Measurements from ENCODE around the gene HOXC5. TPM values are rescaled to one million over a fixed set of nuclear protein-coding genes. Genes with fewer than 3 reads are reported as not detected.
"Not testable (repeated sequence)": the region's sequence is repeated elsewhere in the genome, so short reads cannot be mapped to it uniquely, and the experiment has no call there.

The HOXC5 gene
- total RNA-seq, 6 experiments from 2014 or later, result not detected

DNA sequence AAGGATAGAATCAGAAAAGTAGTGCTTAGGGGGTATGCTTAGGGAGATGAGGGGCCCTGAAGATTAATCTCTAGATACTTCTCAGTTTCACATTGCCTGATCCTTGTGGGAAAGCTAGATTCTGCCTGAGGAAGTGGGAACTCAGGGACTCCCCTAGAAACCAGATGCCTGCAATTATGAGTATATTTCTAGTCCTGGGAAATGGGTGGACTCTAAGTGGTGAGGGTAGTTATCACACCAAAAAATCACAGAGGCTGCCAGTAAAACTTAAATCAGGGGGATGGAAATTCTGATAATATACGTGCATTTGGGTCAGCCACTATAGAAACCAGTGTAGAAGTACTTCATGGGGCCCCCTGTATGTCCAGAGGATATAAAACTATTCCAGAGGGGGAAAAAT, 39.1 kb downstream of the HOXC5 start:
- H3K4me1 ChIP-seq, result no peaks in the 10 kb centered on the region
- DNase-seq (no peak), ATAC-seq (no peak)
- H3K36me3 ChIP-seq, result no peaks in the 10 kb centered on the region
- intact Hi-C loops (cut with DNase I), result no loop called here
- no peak overlapping the region for H3K27ac ChIP-seq
- H3K4me3 ChIP-seq, result no peak overlapping the region
- no peaks in the 10 kb centered on the region for H3K27me3 ChIP-seq
- no peaks in the 10 kb centered on the region for H3K9me3 ChIP-seq
- 14% methylated on average over 1 of the region's 1 CpG for WGBS (ENCODE audit: insufficient coverage, low coverage, low lambda C conversion rate, missing lambda C conversion rate)
- no peak for TF ChIP-seq POLR2A (IDR thresholded peaks at IDR 0.05)
- TF ChIP-seq CTCF (IDR thresholded peaks at IDR 0.05), result no peak

DNA sequence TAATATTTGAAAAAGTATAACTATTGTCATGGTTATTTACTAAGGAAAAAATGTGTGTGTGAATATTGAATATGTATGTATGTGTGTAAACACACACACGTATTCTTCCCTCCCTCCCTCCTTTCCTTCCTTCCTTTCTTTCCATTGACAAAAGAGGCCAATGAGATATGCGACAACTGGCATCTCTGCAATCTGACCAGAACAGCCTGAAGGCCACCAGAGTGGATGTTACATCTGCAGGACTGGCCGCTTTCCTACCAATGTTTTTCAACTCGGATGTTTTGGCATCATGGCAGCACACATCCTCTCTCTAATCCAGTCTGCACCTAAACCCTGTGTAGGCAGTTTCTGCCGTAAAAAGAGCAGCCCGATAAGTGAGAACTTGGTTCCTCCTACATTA, 41.5 kb downstream of the HOXC5 start:
- H3K36me3 ChIP-seq, result no peaks in the 10 kb centered on the region
- H3K4me3 ChIP-seq, result no peak overlapping the region
- TF ChIP-seq POLR2A (IDR thresholded peaks at IDR 0.05), result no peak
- no peak for TF ChIP-seq CTCF (IDR thresholded peaks at IDR 0.05)
- no peaks in the 10 kb centered on the region for H3K27me3 ChIP-seq
- ATAC-seq (no peak), DNase-seq (no peak)
- no peaks in the 10 kb centered on the region for H3K4me1 ChIP-seq
- intact Hi-C loops (cut with DNase I), result no loop called here
- H3K27ac ChIP-seq, result no peak overlapping the region
- WGBS (ENCODE audit: insufficient coverage, low coverage, low lambda C conversion rate, missing lambda C conversion rate), result 48% methylated on average over 4 of the region's 6 CpGs
- H3K9me3 ChIP-seq, result no peaks in the 10 kb centered on the region

- Histone ChIP-seq H3K4me1 (no peaks in the 10 kb centered on the region), H3K9me3 (no peaks in the 10 kb centered on the region), H3K4me3 (no peak overlapping the region), H3K36me3 (no peaks in the 10 kb centered on the region), H3K27me3 (no peaks in the 10 kb centered on the region), H3K27ac (no peak overlapping the region)
- DNase-seq, result no peak
- 19% methylated on average over 6 of the region's 6 CpGs for WGBS (ENCODE audit: insufficient coverage, low coverage, low lambda C conversion rate, missing lambda C conversion rate)
- intact Hi-C loops (cut with DNase I), result no loop called here
- no peak for ATAC-seq
- TF ChIP-seq CTCF (IDR thresholded peaks at IDR 0.05) (no peak), POLR2A (IDR thresholded peaks at IDR 0.05) (no peak)
Measured at GRCh38 chr12:54075409-54075808, 42.6 kb downstream of the HOXC5 start.

- H3K9me3 ChIP-seq, result no peaks in the 10 kb centered on the region
- no peaks in the 10 kb centered on the region for H3K27me3 ChIP-seq
- TF ChIP-seq CTCF (IDR thresholded peaks at IDR 0.05) (no peak), POLR2A (IDR thresholded peaks at IDR 0.05) (no peak)
Measured at GRCh38 chr12:54075974-54076373, 43.1 kb downstream of the HOXC5 start.

GRCh38 chr12:54077843-54078242, 45.0 kb downstream of the HOXC5 start:
- DNase-seq; H3K4me1 ChIP-seq; H3K27me3 ChIP-seq; ATAC-seq; H3K36me3 ChIP-seq; H3K27ac ChIP-seq; H3K4me3 ChIP-seq; H3K9me3 ChIP-seq; intact Hi-C loops (cut with DNase I): not testable (repeated sequence)
- 62% methylated on average over 9 of the region's 10 CpGs for WGBS (ENCODE audit: insufficient coverage, low coverage, low lambda C conversion rate, missing lambda C conversion rate)

More at GRCh38 chr12:54075974-54076373, 43.1 kb downstream of the HOXC5 start:
- DNase-seq (no peak), ATAC-seq (no peak)
- H3K4me1 ChIP-seq, result no peaks in the 10 kb centered on the region
- no peaks in the 10 kb centered on the region for H3K36me3 ChIP-seq
- H3K27ac ChIP-seq, result no peak overlapping the region
- H3K4me3 ChIP-seq, result no peak overlapping the region
- intact Hi-C loops (cut with DNase I), result no loop called here

DNA sequence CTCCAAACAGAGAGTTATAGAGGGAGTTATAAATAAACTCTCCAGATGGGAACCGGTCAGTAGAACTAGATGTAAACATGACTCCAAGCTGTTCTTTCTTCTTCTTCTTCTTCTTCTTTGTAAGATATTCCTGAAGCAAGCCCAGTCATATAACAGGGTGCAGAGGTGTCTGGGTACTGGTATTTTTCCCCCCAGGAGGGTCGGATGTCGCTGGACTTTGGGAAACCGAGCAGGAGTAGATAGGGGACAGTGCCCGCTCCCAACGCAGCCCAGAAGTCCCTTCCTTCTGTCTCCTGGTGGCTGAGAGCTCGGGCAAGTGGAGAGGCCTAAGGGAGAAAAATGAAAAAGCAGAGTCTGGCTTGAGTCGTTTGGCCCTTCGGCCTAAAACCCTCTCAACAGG, 46.3 kb downstream of the HOXC5 start:
- ATAC-seq; H3K27ac ChIP-seq; H3K4me1 ChIP-seq; H3K27me3 ChIP-seq; H3K9me3 ChIP-seq; H3K36me3 ChIP-seq; DNase-seq; H3K4me3 ChIP-seq; intact Hi-C loops (cut with DNase I): not testable (repeated sequence)
- 72% methylated on average over 4 of the region's 9 CpGs for WGBS (ENCODE audit: insufficient coverage, low coverage, low lambda C conversion rate, missing lambda C conversion rate)

DNA sequence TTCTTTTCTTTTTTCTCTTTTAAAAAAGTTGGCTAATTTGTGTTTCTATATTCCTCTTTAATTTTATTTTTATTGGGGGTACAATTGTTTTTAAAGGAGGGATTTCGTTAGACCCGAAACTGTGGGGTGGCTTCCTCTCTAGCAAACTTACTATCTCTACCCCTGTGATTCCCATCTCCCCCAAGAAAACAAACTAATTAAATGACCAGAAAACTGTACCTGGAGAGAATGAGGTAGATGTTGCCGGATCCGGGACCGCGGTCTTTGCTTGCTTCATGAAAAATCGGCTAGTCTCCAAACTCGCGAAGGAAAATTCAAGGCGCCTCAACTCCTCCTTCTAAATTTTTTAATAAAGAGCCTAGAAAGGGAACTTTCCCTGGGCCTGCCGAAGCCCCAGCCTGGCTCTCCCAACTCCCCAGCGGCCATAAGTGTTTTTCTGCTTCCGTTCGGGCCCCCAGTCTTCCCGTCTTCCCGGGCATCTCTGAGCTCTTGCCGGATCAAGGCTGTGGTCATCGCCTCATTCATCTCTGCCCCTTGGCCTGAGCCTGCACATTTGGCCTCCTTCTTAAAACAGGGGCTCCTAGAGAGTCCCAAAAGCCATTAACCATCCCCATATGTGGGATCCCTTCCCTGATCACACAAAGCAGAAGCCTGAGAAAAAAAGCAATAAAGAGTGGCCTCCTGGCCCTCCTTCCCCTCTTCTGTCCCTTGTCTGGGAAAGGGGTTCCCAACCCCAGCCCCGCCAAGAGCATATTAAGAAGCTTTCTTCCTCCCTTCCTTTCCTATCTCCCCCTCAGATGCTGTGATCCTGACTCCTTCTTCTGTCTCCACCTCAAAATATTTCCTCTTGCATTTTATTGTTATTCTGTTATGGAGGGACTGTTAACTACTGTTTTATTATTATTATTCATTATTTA, 47.4 kb downstream of the HOXC5 start:
- ATAC-seq, H3K4me3 ChIP-seq, DNase-seq: not testable (repeated sequence)

DNA sequence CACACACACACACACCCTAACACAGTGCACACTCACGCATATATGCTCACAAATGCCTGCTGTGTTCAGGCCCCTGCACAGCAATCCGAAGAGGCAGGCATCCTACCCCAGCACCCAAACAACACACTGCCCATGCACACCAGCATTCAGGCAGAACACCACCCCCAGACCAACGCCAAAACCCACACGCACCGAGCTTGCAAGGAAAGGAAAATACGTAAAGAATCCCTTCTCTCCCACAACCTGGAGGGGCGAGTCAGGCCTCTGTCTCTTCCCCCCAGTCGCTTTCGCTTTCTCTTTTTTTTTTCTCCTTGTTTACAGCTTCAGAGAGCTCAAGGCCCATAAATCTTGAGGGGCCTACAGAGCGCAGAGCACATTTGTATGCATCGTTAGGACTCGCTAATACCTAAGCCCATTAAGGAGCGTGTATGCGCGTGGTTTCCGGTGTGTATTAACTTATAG, 48.2 kb downstream of the HOXC5 start:
- H3K9me3 ChIP-seq; H3K4me3 ChIP-seq; DNase-seq; ATAC-seq; intact Hi-C loops (cut with DNase I); H3K27ac ChIP-seq; H3K27me3 ChIP-seq; H3K36me3 ChIP-seq; H3K4me1 ChIP-seq: not testable (repeated sequence)
- 42% methylated on average over 16 of the region's 16 CpGs for WGBS (ENCODE audit: insufficient coverage, low coverage, low lambda C conversion rate, missing lambda C conversion rate)

More for the DNA sequence above, 47.4 kb downstream of the HOXC5 start:
- H3K27ac ChIP-seq; H3K27me3 ChIP-seq; H3K4me1 ChIP-seq; H3K9me3 ChIP-seq; H3K36me3 ChIP-seq; intact Hi-C loops (cut with DNase I): not testable (repeated sequence)
- WGBS (ENCODE audit: insufficient coverage, low coverage, low lambda C conversion rate, missing lambda C conversion rate), result 33% methylated on average over 8 of the region's 19 CpGs
